Memory B cell (primary cell): ENCODE data around the gene JARID2.

Source experiments
- ATAC-seq: fragments of 150-1000 bp; cut with Tn5 transposase; 2 replicates; pipeline ENCODE4 v1.10.0; 2021; ENCODE audit warnings: low read depth, mild to moderate bottlenecking, moderate library complexity
- DNase-seq, 2 donors: peaks; one replicate each; pipeline ENCODE4 v3.0.0; 2022; ENCODE audit warnings: low spot score in 2 of 2
- H3K27ac Mint-ChIP-seq: one replicate; pipeline ENCODE4 v1.8.0; 2022; ENCODE audit warnings: mild to moderate bottlenecking, moderate library complexity, mixed read lengths
- H3K27me3 Mint-ChIP-seq: one replicate; pipeline ENCODE4 v1.8.0; 2022; ENCODE audit warnings: mixed read lengths
- H3K36me3 Mint-ChIP-seq: one replicate; pipeline ENCODE4 v1.8.0; 2022; ENCODE audit warnings: mild to moderate bottlenecking, mixed read lengths
- H3K4me1 Mint-ChIP-seq: one replicate; pipeline ENCODE4 v1.8.0; 2022; ENCODE audit warnings: mixed read lengths
- H3K4me3 Mint-ChIP-seq: one replicate; pipeline ENCODE4 v1.8.0; 2022; ENCODE audit warnings: mild to moderate bottlenecking, moderate library complexity, mixed read lengths
- H3K9me3 Mint-ChIP-seq: one replicate; pipeline ENCODE4 v1.8.0; 2022; ENCODE audit warnings: mixed read lengths

JARID2 gene

GRCh38 chr6:15343490-15344191 is 97.8 kb downstream of the JARID2 start:
- peaks cover 42% of the 10 kb centered on the region for H3K4me1 Mint-ChIP-seq
- ATAC-seq (no peak), DNase-seq (no peak)
- H3K4me3 Mint-ChIP-seq: no peak overlapping the region
- H3K27ac Mint-ChIP-seq: peak overlapping the region; percentile 62
- H3K36me3 Mint-ChIP-seq: no peaks in the 10 kb centered on the region
- no peaks in the 10 kb centered on the region for H3K9me3 Mint-ChIP-seq
- H3K27me3 Mint-ChIP-seq: no peaks in the 10 kb centered on the region

- Mint-ChIP-seq H3K4me3 (no peak overlapping the region), H3K27ac (peak overlapping the region; percentile 62), H3K36me3 (no peaks in the 10 kb centered on the region), H3K27me3 (no peaks in the 10 kb centered on the region), H3K4me1 (peaks cover 39% of the 10 kb centered on the region), H3K9me3 (no peaks in the 10 kb centered on the region)
- DNase-seq (no peak), ATAC-seq (no peak)
Measured at GRCh38 chr6:15344192-15344519, 98.3 kb downstream of the JARID2 start.

GRCh38 chr6:15344831-15345230 is 99.0 kb downstream of the JARID2 start:
- H3K27me3 Mint-ChIP-seq: no peaks in the 10 kb centered on the region
- H3K4me1 Mint-ChIP-seq: peaks cover 40% of the 10 kb centered on the region
- no peaks in the 10 kb centered on the region for H3K9me3 Mint-ChIP-seq
- H3K4me3 Mint-ChIP-seq: no peak overlapping the region
- peaks cover 5% of the 10 kb centered on the region for H3K36me3 Mint-ChIP-seq
- DNase-seq (no peak), ATAC-seq (no peak)
- no peak overlapping the region for H3K27ac Mint-ChIP-seq

GRCh38 chr6:15346315-15346714 is 100.4 kb downstream of the JARID2 start:
- Mint-ChIP-seq H3K27ac (no peak overlapping the region), H3K27me3 (no peaks in the 10 kb centered on the region), H3K4me1 (peaks cover 33% of the 10 kb centered on the region), H3K4me3 (no peak overlapping the region), H3K36me3 (peaks cover 7% of the 10 kb centered on the region), H3K9me3 (no peaks in the 10 kb centered on the region)
- no peak for DNase-seq
- no peak for ATAC-seq

- Mint-ChIP-seq H3K9me3 (no peaks in the 10 kb centered on the region), H3K4me1 (peaks cover 35% of the 10 kb centered on the region), H3K27ac (no peak overlapping the region), H3K27me3 (no peaks in the 10 kb centered on the region), H3K4me3 (no peak overlapping the region), H3K36me3 (peaks cover 7% of the 10 kb centered on the region)
- ATAC-seq (no peak), DNase-seq (no peak)
Measured at GRCh38 chr6:15348528-15348927, 102.7 kb downstream of the JARID2 start.

GRCh38 chr6:15349379-15349778 is 103.5 kb downstream of the JARID2 start:
- ATAC-seq (no peak), DNase-seq (no peak)
- Mint-ChIP-seq H3K4me1 (peaks cover 32% of the 10 kb centered on the region), H3K4me3 (no peak overlapping the region), H3K36me3 (peaks cover 7% of the 10 kb centered on the region), H3K27ac (no peak overlapping the region), H3K27me3 (no peaks in the 10 kb centered on the region), H3K9me3 (no peaks in the 10 kb centered on the region)

GRCh38 chr6:15350386-15351083 is 104.7 kb downstream of the JARID2 start:
- H3K4me1 Mint-ChIP-seq: peaks cover 37% of the 10 kb centered on the region
- no peak overlapping the region for H3K4me3 Mint-ChIP-seq
- ATAC-seq: no peak
- peaks cover 7% of the 10 kb centered on the region for H3K36me3 Mint-ChIP-seq
- H3K9me3 Mint-ChIP-seq: no peaks in the 10 kb centered on the region
- no peak overlapping the region for H3K27ac Mint-ChIP-seq
- H3K27me3 Mint-ChIP-seq: no peaks in the 10 kb centered on the region
- no peak for DNase-seq

GRCh38 chr6:15351631-15352030 is 105.8 kb downstream of the JARID2 start:
- Mint-ChIP-seq H3K36me3 (peaks cover 9% of the 10 kb centered on the region), H3K4me3 (no peak overlapping the region), H3K9me3 (no peaks in the 10 kb centered on the region), H3K27me3 (no peaks in the 10 kb centered on the region), H3K27ac (no peak overlapping the region), H3K4me1 (peaks cover 37% of the 10 kb centered on the region)
- ATAC-seq (no peak), DNase-seq (no peak)

- ATAC-seq (no peak), DNase-seq (no peak)
- H3K4me3 Mint-ChIP-seq: no peak overlapping the region
- H3K27me3 Mint-ChIP-seq: no peaks in the 10 kb centered on the region
- no peak overlapping the region for H3K27ac Mint-ChIP-seq
- H3K9me3 Mint-ChIP-seq: no peaks in the 10 kb centered on the region
- peaks cover 34% of the 10 kb centered on the region for H3K4me1 Mint-ChIP-seq
- peaks cover 9% of the 10 kb centered on the region for H3K36me3 Mint-ChIP-seq
Measured at GRCh38 chr6:15352220-15352619, 106.4 kb downstream of the JARID2 start.

GRCh38 chr6:15352845-15353244 is 107.0 kb downstream of the JARID2 start:
- Mint-ChIP-seq H3K4me1 (peaks cover 36% of the 10 kb centered on the region), H3K27ac (no peak overlapping the region), H3K27me3 (no peaks in the 10 kb centered on the region), H3K36me3 (peaks cover 9% of the 10 kb centered on the region), H3K9me3 (no peaks in the 10 kb centered on the region), H3K4me3 (no peak overlapping the region)
- no peak for DNase-seq
- ATAC-seq: no peak

GRCh38 chr6:15355683-15356099 is 109.8 kb downstream of the JARID2 start:
- H3K4me3 Mint-ChIP-seq: no peak overlapping the region
- no peaks in the 10 kb centered on the region for H3K27me3 Mint-ChIP-seq
- H3K9me3 Mint-ChIP-seq: no peaks in the 10 kb centered on the region
- H3K27ac Mint-ChIP-seq: no peak overlapping the region
- DNase-seq (no peak), ATAC-seq (no peak)
- peaks cover 43% of the 10 kb centered on the region for H3K4me1 Mint-ChIP-seq
- peaks cover 2% of the 10 kb centered on the region for H3K36me3 Mint-ChIP-seq

- H3K27ac Mint-ChIP-seq: no peak overlapping the region
- peaks cover 43% of the 10 kb centered on the region for H3K4me1 Mint-ChIP-seq
- no peaks in the 10 kb centered on the region for H3K27me3 Mint-ChIP-seq
- no peak overlapping the region for H3K4me3 Mint-ChIP-seq
- DNase-seq: no peak
- no peak for ATAC-seq
- peaks cover 2% of the 10 kb centered on the region for H3K36me3 Mint-ChIP-seq
- no peaks in the 10 kb centered on the region for H3K9me3 Mint-ChIP-seq
Measured at GRCh38 chr6:15356179-15356578, 110.3 kb downstream of the JARID2 start.

GRCh38 chr6:15356937-15357336 is 111.1 kb downstream of the JARID2 start:
- H3K27ac Mint-ChIP-seq: no peak overlapping the region

GRCh38 chr6:15357782-15358181 is 111.9 kb downstream of the JARID2 start:
- no peak for DNase-seq
- Mint-ChIP-seq H3K27me3 (no peaks in the 10 kb centered on the region), H3K9me3 (no peaks in the 10 kb centered on the region), H3K27ac (no peak overlapping the region), H3K4me1 (peaks cover 31% of the 10 kb centered on the region), H3K36me3 (peaks cover 2% of the 10 kb centered on the region), H3K4me3 (no peak overlapping the region)
- no peak for ATAC-seq

More at GRCh38 chr6:15356937-15357336, 111.1 kb downstream of the JARID2 start:
- peaks cover 37% of the 10 kb centered on the region for H3K4me1 Mint-ChIP-seq
- peaks cover 2% of the 10 kb centered on the region for H3K36me3 Mint-ChIP-seq
- ATAC-seq (no peak), DNase-seq (no peak)
- H3K4me3 Mint-ChIP-seq: no peak overlapping the region
- H3K9me3 Mint-ChIP-seq: no peaks in the 10 kb centered on the region
- no peaks in the 10 kb centered on the region for H3K27me3 Mint-ChIP-seq
